ENCODE measurements around the gene FIGLA. TPM values are rescaled to one million over a fixed set of nuclear protein-coding genes. Genes with fewer than 3 reads are reported as not detected.

The FIGLA gene
- total and polyA plus RNA-seq, 2 of the 8 experiments (the other 6 are each of a cell fraction or from before 2014, with no cell fraction given): not detected

GRCh38 chr2:70735071-70735470, 55.4 kb downstream of the FIGLA start:
- no peak overlapping the region for H2BK15ac ChIP-seq (ENCODE audit: low read length)
- no peak overlapping the region for H3K4ac ChIP-seq (replicated peaks; ENCODE audit: insufficient read length, low read depth, low read length)
- no peaks in the 10 kb centered on the region; the same call in 1 of the 2 replicates for H3K23me2 ChIP-seq (ENCODE audit: low read depth, low read length)
- H2BK5ac ChIP-seq (ENCODE audit: low read depth, low read length): no peak overlapping the region
- H3K79me2 ChIP-seq (ENCODE audit: control insufficient read depth in 1 of 2, insufficient read depth in 2 of 2, low read length in 2 of 2): peaks cover 25 to 77% of the 10 kb centered on the region in 2 experiments
- no peaks in the 10 kb centered on the region for H3K9me3 ChIP-seq (ENCODE audit: insufficient read depth in 2 of 2, low read depth in 1 of 2, low read length in 1 of 2)
- H3K4me2 ChIP-seq (ENCODE audit: insufficient read depth in 1 of 2, low read depth in 2 of 2, low read length in 2 of 2): peak overlapping the region; percentile 55 to 71
- no peak overlapping the region for H2BK120ac ChIP-seq (replicated peaks; ENCODE audit: low read depth, low read length)
- ChIA-PET CTCF (ENCODE audit: partially characterized antibody) (interaction anchor here (1.2 to 1.6 kb wide), 2 partner anchors 48 to 51 kb away, joined by 3 read pairs; no protein-coding TSS in a partner anchor), POLR2A (ENCODE audit: partially characterized antibody) (interaction anchor here (1.3 to 1.4 kb wide), 3 partner anchors 20 to 33 kb away, joined by 3 to 5 read pairs (median 4); partner anchors contain the start of gene ADD2)
- no peak overlapping the region for H4K8ac ChIP-seq (ENCODE audit: extremely low read depth, insufficient read depth, low read length)
- no peak overlapping the region for H3K27ac ChIP-seq (ENCODE audit: low read depth, low read length)
- H2AFZ ChIP-seq (ENCODE audit: low read length): no peak overlapping the region
- no peak overlapping the region for H3K9ac ChIP-seq (replicated peaks in 1 of 4; ENCODE audit: extremely low read depth in 1 of 4, low read depth in 3 of 4, low read length in 3 of 4)
- no peak overlapping the region for H3K14ac ChIP-seq (ENCODE audit: insufficient read length)
- H3K27me3 ChIP-seq (replicated peaks in 1 of 4; ENCODE audit: control insufficient read depth in 3 of 4, extremely low read depth in 1 of 4, insufficient read depth in 3 of 4, low read length in 3 of 4): no peaks in the 10 kb centered on the region
- H2BK20ac ChIP-seq (ENCODE audit: low read length): no peak overlapping the region
- H3K79me1 ChIP-seq (ENCODE audit: low read depth, low read length): peaks cover 29% of the 10 kb centered on the region
- H4K20me1 ChIP-seq (replicated peaks in 1 of 2; ENCODE audit: control insufficient read depth in 1 of 2, insufficient read depth in 2 of 2, low read length in 2 of 2): peaks cover 2 to 11% of the 10 kb centered on the region in 2 experiments
- DNase-seq (ENCODE audit: low read depth in 1 of 2, low spot score in 2 of 2) (no peak), FAIRE-seq (no peak)
- peak overlapping the region in 1 of 4 experiments; percentile 15; a peak in 1 of 8 replicates for H3K4me3 ChIP-seq (ENCODE audit: extremely low read depth in 1 of 4, insufficient read depth in 2 of 4, low read depth in 3 of 4, low read length in 4 of 4)
- TF ChIP-seq CTCF (IDR thresholded peaks at IDR 0.05; ENCODE audit: control extremely low read depth in 1 of 3, insufficient read depth in 1 of 3, low read depth in 1 of 3, low read length in 3 of 3) (no peak), SIN3A (conservative IDR thresholded peaks at IDR 0.05 in 1 of 2, IDR thresholded peaks at IDR 0.05 in 1 of 2; ENCODE audit: low read depth in 1 of 2, low read length in 2 of 2) (no peak), NRF1 (IDR thresholded peaks at IDR 0.05; ENCODE audit: low read depth, low read length) (no peak), CTBP2 (IDR thresholded peaks at IDR 0.05; ENCODE audit: borderline replicate concordance, insufficient read depth, insufficient read length, low read length) (no peak), TAF1 (IDR thresholded peaks at IDR 0.05; ENCODE audit: low read depth, low read length) (no peak), JUN (IDR thresholded peaks at IDR 0.05; ENCODE audit: low read depth, low read length) (no peak), CBX5 (IDR thresholded peaks at IDR 0.05; ENCODE audit: low read depth, low read length) (no peak), POLR2AphosphoS5 (IDR thresholded peaks at IDR 0.05; ENCODE audit: low read depth, low read length) (no peak), ZNF274 (IDR thresholded peaks at IDR 0.05; ENCODE audit: borderline replicate concordance, extremely low read depth, low read length) (no peak), MAFK (IDR thresholded peaks at IDR 0.05; ENCODE audit: low read depth, low read length) (no peak)
- H2AK5ac ChIP-seq (ENCODE audit: low read depth, low read length): no peak overlapping the region
- no peak overlapping the region for H4K91ac ChIP-seq (replicated peaks; ENCODE audit: insufficient read length, low read length)
- 27% methylated on average over 2 of the region's 2 CpGs; no CpG with 5 or more reads in 1 of the 2 experiments for WGBS, 2 experiments (ENCODE audit: extremely low coverage in 1 of 2, insufficient coverage in 1 of 2, insufficient read length in 1 of 2, insufficient replicate concordance in 2 of 2, low coverage in 1 of 2, low lambda C conversion rate in 2 of 2, missing lambda C conversion rate in 1 of 2)
- H3K56ac ChIP-seq (replicated peaks; ENCODE audit: insufficient read length, low read depth, low read length): no peak overlapping the region
- H3K4me1 ChIP-seq (replicated peaks in 1 of 4; ENCODE audit: control insufficient read depth in 3 of 4, insufficient read depth in 4 of 4, low read length in 3 of 4): peaks cover 26 to 43% (median 38%) of the 10 kb centered on the region in 4 experiments
- no peak overlapping the region for H3K23ac ChIP-seq (ENCODE audit: insufficient read length)
- H3K18ac ChIP-seq (ENCODE audit: extremely low read depth, low read length): no peak overlapping the region; the same call in 1 of the 2 replicates
- no peaks in the 10 kb centered on the region for H3K36me3 ChIP-seq (ENCODE audit: control insufficient read depth in 2 of 4, insufficient read depth in 4 of 4, low read length in 3 of 4)
- H4K5ac ChIP-seq (ENCODE audit: insufficient read length, low read depth, low read length): no peak overlapping the region
- no peak overlapping the region for H2BK12ac ChIP-seq (ENCODE audit: low read depth, low read length)
